Activated T-helper 1 cell treated with anti-CD3 and anti-CD28 coated beads, Interleukin-2, amount 50 U/mL, for 16 hours (primary cell): ENCODE data around the gene ASB4.
"Not testable (repeated sequence)": the region's sequence is repeated elsewhere in the genome, so short reads cannot be mapped to it uniquely, and the experiment has no call there.

Experiments used
- DNase-seq, 2 donors: peaks; one replicate each; pipeline ENCODE4 v3.0.0-alpha.2; 2020; ENCODE audit warnings: low read depth in 1 of 2, low spot score in 1 of 2

ASB4 gene

GRCh38 chr7:95550546-95550945, 64.8 kb downstream of the ASB4 start:
- DNase-seq, result no peak

GRCh38 chr7:95552010-95552926, 66.5 kb downstream of the ASB4 start:
- not testable (repeated sequence) for DNase-seq

- DNase-seq, result no peak
Measured at GRCh38 chr7:95553939-95554338, 68.2 kb downstream of the ASB4 start.

- DNase-seq, result no peak
Measured at GRCh38 chr7:95556777-95557176, 71.0 kb downstream of the ASB4 start.

GRCh38 chr7:95558864-95559263, 73.1 kb downstream of the ASB4 start:
- no peak for DNase-seq

- no peak for DNase-seq
Measured at GRCh38 chr7:95560674-95561073, 74.9 kb downstream of the ASB4 start.

GRCh38 chr7:95569720-95570119, 84.0 kb downstream of the ASB4 start:
- no peak for DNase-seq

- no peak for DNase-seq
Measured at GRCh38 chr7:95577137-95577536, 91.4 kb downstream of the ASB4 start.

- DNase-seq, result no peak
Measured at GRCh38 chr7:95578299-95578855, 92.6 kb downstream of the ASB4 start.

- no peak for DNase-seq
Measured at GRCh38 chr7:95579318-95579717, 93.6 kb downstream of the ASB4 start.

GRCh38 chr7:95581467-95581866, 95.7 kb downstream of the ASB4 start:
- no peak for DNase-seq

- no peak for DNase-seq
Measured at GRCh38 chr7:95582578-95583293, 97.0 kb downstream of the ASB4 start.

GRCh38 chr7:95583834-95584621, 98.3 kb downstream of the ASB4 start:
- DNase-seq, result no peak

- DNase-seq, result no peak
Measured at GRCh38 chr7:95584769-95585425, 99.2 kb downstream of the ASB4 start.

- DNase-seq, result no peak
Measured at GRCh38 chr7:95585426-95585789, 99.7 kb downstream of the ASB4 start.

- DNase-seq, result no peak
Measured at GRCh38 chr7:95586951-95587301, 101.2 kb downstream of the ASB4 start.

- DNase-seq, result no peak
Measured at GRCh38 chr7:95589031-95589430, 103.3 kb downstream of the ASB4 start.

GRCh38 chr7:95589766-95590165, 104.0 kb downstream of the ASB4 start:
- DNase-seq, result no peak
